NCI-H446 (cell line): ENCODE data around the gene SNCB.
A peak's percentile ranks its signal among the peaks of the same experiment; 100 is the strongest.

Experiments
- DNase-seq, 2 experiments: peaks; one replicate each; lab custom pipeline; 2025; lab: John Stamatoyannopoulos, UW

SNCB gene

DNA sequence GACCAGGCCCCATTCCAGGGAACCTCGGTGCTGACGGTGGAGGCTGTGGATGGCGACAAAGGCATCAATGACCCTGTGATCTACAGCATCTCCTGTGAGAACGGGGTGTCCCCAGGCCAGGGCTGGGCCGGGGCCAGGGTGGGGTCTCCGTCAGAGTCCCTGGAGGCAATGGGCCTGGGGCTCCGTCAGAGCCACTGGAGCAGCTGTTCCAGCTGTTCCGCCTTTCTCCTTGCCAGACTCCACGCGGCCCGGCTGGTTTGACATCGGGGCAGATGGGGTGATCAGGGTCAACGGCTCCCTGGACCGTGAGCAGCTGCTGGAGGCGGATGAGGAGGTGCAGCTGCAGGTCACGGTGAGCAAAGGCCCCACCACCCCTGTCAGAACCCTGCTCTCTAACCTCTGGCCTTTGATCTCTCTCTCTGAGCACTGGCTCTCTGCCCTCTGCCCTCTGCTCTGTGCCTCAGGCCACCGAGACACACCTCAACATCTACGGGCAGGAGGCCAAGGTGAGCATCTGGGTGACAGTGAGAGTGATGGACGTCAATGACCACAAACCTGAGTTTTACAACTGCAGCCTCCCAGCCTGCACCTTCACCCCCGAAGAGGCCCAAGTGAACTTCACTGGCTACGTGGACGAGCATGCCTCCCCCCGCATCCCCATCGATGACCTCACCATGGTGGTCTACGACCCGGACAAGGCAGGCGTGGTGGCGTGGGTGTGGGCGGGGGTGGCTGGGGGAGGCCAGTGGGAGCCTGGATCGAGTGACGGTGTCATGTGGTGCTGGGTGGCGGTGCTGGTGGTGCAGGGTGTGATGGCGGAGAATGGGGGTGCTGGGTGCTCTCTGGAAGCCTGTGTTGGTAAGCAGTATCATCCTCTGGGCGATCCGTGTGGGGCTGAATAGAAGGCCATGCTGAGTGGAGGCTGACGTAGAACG, 54.6 kb downstream of the SNCB start:
- DNase-seq: no peak

DNA sequence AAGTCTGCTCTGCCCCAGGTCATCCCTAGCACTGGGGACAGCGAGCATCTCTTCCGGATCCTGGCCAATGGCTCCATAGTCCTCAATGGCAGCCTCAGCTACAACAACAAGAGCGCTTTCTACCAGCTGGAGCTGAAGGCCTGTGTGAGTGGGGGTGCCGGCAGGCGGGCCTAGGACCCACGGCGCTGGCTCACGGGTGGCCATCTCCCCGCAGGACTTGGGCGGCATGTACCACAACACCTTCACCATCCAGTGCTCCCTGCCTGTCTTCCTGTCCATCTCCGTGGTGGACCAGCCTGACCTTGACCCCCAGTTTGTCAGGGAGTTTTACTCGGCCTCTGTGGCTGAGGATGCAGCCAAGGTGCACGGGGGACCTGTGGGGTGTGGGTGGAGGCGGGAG, 55.3 kb downstream of the SNCB start:
- DNase-seq: no peak

DNA sequence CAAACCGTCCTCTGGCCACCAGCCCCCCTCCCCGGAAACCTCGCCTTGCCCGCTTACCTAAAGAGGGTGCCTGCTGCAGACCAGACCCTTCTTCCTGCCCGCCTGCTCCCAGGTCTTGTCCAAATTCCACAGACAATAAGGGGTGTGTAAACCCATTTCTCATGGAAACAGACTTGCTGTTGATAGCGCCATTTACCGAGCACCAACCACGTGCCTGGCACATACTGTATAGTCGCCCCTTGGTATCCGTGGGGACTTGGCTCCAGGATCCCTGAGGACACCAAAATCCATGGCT, 56.1 kb downstream of the SNCB start:
- no peak for DNase-seq

DNA sequence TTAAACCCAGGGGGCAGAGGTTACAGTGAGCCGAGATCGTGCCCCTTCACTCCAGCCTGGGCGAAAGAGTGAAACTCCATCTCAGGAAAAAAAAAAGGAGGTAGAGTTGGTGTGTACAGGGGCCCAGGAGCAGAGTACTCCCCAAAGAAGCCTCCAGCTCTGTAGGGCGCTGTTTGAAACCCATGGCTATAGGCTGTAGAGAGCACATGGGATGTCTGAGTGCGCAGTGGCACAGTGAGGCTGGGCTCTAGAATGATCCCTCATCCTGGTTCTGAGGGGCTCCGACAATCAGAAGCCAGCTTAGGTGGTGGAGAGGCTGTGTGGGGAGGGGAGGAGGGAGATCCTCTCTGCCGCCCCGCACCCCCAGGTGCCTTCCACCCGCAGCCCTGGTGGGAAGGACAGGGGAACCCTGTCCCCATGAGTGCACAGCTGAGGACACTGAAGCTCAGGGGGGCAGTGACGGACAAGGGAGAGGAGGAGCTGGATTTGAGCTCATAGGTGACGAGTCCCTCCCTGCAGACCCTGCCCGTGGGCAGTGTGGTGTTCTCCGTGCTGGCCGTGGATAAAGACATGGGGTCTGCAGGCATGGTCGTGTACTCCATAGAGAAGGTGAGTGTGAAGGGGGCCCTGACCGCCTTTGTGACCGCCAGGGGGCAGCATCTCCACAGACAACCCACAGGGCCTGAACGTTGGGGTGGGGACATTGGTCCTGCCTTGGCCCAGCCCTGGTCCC, 56.6 kb downstream of the SNCB start:
- DNase-seq: peak; percentile 45 to 70
